ENCODE data around the gene DNAJC16. TPM values are rescaled to one million over a fixed set of nuclear protein-coding genes. Genes with fewer than 3 reads are reported as not detected.
A peak's percentile ranks its signal among the peaks of the same experiment; 100 is the strongest.

The DNAJC16 gene
- total and polyA plus RNA-seq, 2 of the 13 experiments (the other 11 are each of a cell fraction or from before 2014, with no cell fraction given), result 11.4 to 15.4 TPM

DNA sequence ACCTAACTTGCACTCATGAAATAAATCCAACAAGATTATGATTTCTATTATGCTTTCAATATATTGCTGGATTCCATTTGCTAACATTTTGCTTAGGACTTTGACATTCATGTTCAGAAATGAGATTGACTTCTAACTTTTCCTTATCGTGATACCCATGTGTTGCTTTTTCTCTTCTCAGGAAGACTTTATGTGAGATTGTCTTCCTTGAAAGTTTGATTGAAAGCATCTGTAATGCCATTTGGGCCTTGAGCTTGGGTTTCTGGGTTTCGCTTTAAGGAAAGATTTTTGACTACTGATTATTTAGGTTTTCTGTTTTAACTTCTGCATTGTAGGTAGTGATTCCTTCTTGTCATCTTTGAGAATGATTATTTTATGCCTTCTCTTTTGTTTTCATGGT, 30.4 kb downstream of the DNAJC16 start (continued):
- no peak for TF ChIP-seq SNRNP70 (IDR thresholded peaks at IDR 0.05; ENCODE audit: low read depth, low read length)

DNA sequence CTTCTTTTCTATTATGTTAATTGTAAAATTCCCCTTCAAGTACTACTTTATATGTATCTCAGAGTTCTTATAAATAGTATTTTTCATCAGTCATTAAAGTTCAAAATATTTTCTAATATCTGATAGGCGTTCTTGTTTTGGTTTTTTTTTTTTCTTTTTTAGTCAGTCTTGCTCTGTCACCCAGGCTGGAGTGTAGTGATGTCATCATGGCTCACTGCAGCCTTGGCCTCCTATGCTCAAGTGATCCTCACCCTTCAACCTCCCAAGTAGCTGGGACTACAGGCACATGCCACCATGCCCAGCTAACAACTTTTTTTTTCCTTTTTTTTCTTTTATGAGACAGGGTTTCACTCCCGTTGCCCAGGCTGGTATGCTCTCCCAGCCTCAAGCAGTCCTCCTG, 30.9 kb downstream of the DNAJC16 start:
- intact Hi-C loops (cut with micrococcal nuclease; ENCODE audit: unreplicated experiment), result no loop called here
- Histone ChIP-seq H3K4me2 (ENCODE audit: low read depth, low read length) (no peak overlapping the region), H3K9ac (ENCODE audit: insufficient read depth, low read depth, low read length) (no peak overlapping the region), H3K4me1 (ENCODE audit: insufficient read depth, low read length) (0 out of 2 replicates have a peak, but pooled peaks cover 4% of the 10 kb centered on the region), H3K27ac (ENCODE audit: extremely low read length, insufficient read depth, low read length) (no peak overlapping the region), H3K4me3 (replicated peaks in 1 of 3; ENCODE audit: insufficient read depth in 1 of 3, low read depth in 2 of 3, low read length in 3 of 3) (no peak overlapping the region), H3K9me3 (ENCODE audit: low read length) (no peaks in the 10 kb centered on the region), H4K20me1 (ENCODE audit: insufficient read depth, low read length) (no peaks in the 10 kb centered on the region), H2AFZ (ENCODE audit: low read length) (no peak overlapping the region), H3K79me2 (ENCODE audit: insufficient read depth, low read length) (no peaks in the 10 kb centered on the region), H3K36me3 (replicated peaks in 1 of 2; ENCODE audit: control insufficient read depth in 1 of 2, insufficient read depth in 2 of 2, low read length in 2 of 2) (peaks cover 11 to 17% of the 10 kb centered on the region in 2 experiments; a peak in 4 of 5 replicates), H3K27me3 (ENCODE audit: control insufficient read depth in 1 of 2, insufficient read depth in 2 of 2, low read length in 2 of 2) (no peaks in the 10 kb centered on the region)
- no TSS peak for BruUV-seq (replicated peaks)
- ChIA-PET CTCF (ENCODE audit: low intra/inter-chr PET ratio, low total read pairs) (no interaction called here), POLR2A (no interaction called here)
- WGBS (ENCODE audit: low lambda C conversion rate), result 96% methylated on average over 2 of the region's 2 CpGs
- ATAC-seq, result no peak
- no peak for FAIRE-seq
- DNase-seq (ENCODE audit: low spot score), result no peak
- in situ Hi-C loops (cut with HindIII; ENCODE audit: extremely low pct_ligation_motif_present, low pct_unique_long_range_greater_than_20kb), result no loop called here
- TF ChIP-seq HDAC6 (IDR thresholded peaks at IDR 0.05; ENCODE audit: low read depth, low read length) (no peak), BORCS8-MEF2B (CRISPR knock-in tag; IDR thresholded peaks at IDR 0.05) (no peak), TARDBP (CRISPR knock-in tag; IDR thresholded peaks at IDR 0.05) (no peak), CREB1 (IDR thresholded peaks at IDR 0.05) (peak; percentile 56), CREB1 (CRISPR knock-in tag; IDR thresholded peaks at IDR 0.05) (no peak), AHR (CRISPR knock-in tag; IDR thresholded peaks at IDR 0.05) (no peak), CBFB (CRISPR knock-in tag; IDR thresholded peaks at IDR 0.05) (no peak), ZSCAN25 (CRISPR knock-in tag; IDR thresholded peaks at IDR 0.05) (no peak)
- TF ChIP-seq, protein P1, sequence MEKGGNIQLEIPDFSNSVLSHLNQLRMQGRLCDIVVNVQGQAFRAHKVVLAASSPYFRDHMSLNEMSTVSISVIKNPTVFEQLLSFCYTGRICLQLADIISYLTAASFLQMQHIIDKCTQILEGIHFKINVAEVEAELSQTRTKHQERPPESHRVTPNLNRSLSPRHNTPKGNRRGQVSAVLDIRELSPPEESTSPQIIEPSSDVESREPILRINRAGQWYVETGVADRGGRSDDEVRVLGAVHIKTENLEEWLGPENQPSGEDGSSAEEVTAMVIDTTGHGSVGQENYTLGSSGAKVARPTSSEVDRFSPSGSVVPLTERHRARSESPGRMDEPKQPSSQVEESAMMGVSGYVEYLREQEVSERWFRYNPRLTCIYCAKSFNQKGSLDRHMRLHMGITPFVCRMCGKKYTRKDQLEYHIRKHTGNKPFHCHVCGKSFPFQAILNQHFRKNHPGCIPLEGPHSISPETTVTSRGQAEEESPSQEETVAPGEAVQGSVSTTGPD (CRISPR knock-in tag; IDR thresholded peaks at IDR 0.05), result no peak
- TF ChIP-seq, protein P2, sequence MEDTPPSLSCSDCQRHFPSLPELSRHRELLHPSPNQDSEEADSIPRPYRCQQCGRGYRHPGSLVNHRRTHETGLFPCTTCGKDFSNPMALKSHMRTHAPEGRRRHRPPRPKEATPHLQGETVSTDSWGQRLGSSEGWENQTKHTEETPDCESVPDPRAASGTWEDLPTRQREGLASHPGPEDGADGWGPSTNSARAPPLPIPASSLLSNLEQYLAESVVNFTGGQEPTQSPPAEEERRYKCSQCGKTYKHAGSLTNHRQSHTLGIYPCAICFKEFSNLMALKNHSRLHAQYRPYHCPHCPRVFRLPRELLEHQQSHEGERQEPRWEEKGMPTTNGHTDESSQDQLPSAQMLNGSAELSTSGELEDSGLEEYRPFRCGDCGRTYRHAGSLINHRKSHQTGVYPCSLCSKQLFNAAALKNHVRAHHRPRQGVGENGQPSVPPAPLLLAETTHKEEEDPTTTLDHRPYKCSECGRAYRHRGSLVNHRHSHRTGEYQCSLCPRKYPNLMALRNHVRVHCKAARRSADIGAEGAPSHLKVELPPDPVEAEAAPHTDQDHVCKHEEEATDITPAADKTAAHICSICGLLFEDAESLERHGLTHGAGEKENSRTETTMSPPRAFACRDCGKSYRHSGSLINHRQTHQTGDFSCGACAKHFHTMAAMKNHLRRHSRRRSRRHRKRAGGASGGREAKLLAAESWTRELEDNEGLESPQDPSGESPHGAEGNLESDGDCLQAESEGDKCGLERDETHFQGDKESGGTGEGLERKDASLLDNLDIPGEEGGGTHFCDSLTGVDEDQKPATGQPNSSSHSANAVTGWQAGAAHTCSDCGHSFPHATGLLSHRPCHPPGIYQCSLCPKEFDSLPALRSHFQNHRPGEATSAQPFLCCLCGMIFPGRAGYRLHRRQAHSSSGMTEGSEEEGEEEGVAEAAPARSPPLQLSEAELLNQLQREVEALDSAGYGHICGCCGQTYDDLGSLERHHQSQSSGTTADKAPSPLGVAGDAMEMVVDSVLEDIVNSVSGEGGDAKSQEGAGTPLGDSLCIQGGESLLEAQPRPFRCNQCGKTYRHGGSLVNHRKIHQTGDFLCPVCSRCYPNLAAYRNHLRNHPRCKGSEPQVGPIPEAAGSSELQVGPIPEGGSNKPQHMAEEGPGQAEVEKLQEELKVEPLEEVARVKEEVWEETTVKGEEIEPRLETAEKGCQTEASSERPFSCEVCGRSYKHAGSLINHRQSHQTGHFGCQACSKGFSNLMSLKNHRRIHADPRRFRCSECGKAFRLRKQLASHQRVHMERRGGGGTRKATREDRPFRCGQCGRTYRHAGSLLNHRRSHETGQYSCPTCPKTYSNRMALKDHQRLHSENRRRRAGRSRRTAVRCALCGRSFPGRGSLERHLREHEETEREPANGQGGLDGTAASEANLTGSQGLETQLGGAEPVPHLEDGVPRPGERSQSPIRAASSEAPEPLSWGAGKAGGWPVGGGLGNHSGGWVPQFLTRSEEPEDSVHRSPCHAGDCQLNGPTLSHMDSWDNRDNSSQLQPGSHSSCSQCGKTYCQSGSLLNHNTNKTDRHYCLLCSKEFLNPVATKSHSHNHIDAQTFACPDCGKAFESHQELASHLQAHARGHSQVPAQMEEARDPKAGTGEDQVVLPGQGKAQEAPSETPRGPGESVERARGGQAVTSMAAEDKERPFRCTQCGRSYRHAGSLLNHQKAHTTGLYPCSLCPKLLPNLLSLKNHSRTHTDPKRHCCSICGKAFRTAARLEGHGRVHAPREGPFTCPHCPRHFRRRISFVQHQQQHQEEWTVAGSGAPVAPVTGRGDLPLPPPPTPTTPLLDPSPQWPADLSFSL (CRISPR knock-in tag; IDR thresholded peaks at IDR 0.05), result no peak
- TF ChIP-seq, protein P3, sequence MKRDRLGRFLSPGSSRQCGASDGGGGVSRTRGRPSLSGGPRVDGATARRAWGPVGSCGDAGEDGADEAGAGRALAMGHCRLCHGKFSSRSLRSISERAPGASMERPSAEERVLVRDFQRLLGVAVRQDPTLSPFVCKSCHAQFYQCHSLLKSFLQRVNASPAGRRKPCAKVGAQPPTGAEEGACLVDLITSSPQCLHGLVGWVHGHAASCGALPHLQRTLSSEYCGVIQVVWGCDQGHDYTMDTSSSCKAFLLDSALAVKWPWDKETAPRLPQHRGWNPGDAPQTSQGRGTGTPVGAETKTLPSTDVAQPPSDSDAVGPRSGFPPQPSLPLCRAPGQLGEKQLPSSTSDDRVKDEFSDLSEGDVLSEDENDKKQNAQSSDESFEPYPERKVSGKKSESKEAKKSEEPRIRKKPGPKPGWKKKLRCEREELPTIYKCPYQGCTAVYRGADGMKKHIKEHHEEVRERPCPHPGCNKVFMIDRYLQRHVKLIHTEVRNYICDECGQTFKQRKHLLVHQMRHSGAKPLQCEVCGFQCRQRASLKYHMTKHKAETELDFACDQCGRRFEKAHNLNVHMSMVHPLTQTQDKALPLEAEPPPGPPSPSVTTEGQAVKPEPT (CRISPR knock-in tag; IDR thresholded peaks at IDR 0.05; ENCODE audit: low read depth), result no peak
- TF ChIP-seq, protein P4, sequence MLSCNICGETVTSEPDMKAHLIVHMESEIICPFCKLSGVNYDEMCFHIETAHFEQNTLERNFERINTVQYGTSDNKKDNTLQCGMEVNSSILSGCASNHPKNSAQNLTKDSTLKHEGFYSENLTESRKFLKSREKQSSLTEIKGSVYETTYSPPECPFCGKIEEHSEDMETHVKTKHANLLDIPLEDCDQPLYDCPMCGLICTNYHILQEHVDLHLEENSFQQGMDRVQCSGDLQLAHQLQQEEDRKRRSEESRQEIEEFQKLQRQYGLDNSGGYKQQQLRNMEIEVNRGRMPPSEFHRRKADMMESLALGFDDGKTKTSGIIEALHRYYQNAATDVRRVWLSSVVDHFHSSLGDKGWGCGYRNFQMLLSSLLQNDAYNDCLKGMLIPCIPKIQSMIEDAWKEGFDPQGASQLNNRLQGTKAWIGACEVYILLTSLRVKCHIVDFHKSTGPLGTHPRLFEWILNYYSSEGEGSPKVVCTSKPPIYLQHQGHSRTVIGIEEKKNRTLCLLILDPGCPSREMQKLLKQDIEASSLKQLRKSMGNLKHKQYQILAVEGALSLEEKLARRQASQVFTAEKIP (CRISPR knock-in tag; IDR thresholded peaks at IDR 0.05; ENCODE audit: borderline replicate concordance), result no peak

Data from HepG2 (cell line).